ENCODE measurements around the gene DOK7.

Gene DOK7

GRCh38 chr4:3497523-3498389, 34.6 kb downstream of the DOK7 start:
- H3K9ac ChIP-seq (ENCODE audit: low read depth, low read length), result no peak overlapping the region
- H3K4me1 ChIP-seq (ENCODE audit: insufficient read depth, low read length), result no peaks in the 10 kb centered on the region
- H3K36me3 ChIP-seq (ENCODE audit: insufficient read depth, low read length), result no peaks in the 10 kb centered on the region
- no peaks in the 10 kb centered on the region for H3K9me3 ChIP-seq (ENCODE audit: control insufficient read depth, insufficient read depth, low read length)

- H3K9ac ChIP-seq (ENCODE audit: low read depth, low read length), result no peak overlapping the region
Measured at GRCh38 chr4:3498407-3498806, 35.3 kb downstream of the DOK7 start.

GRCh38 chr4:3498901-3499510, 35.9 kb downstream of the DOK7 start:
- Histone ChIP-seq H3K36me3 (ENCODE audit: insufficient read depth, low read length) (no peaks in the 10 kb centered on the region), H3K9me3 (ENCODE audit: control insufficient read depth, insufficient read depth, low read length) (no peaks in the 10 kb centered on the region), H3K9ac (ENCODE audit: low read depth, low read length) (no peak overlapping the region), H3K4me1 (ENCODE audit: insufficient read depth, low read length) (no peaks in the 10 kb centered on the region)

More at GRCh38 chr4:3498407-3498806, 35.3 kb downstream of the DOK7 start:
- H3K4me1 ChIP-seq (ENCODE audit: insufficient read depth, low read length), result no peaks in the 10 kb centered on the region
- no peaks in the 10 kb centered on the region for H3K36me3 ChIP-seq (ENCODE audit: insufficient read depth, low read length)
- no peaks in the 10 kb centered on the region for H3K9me3 ChIP-seq (ENCODE audit: control insufficient read depth, insufficient read depth, low read length)

- no peak overlapping the region for H3K9ac ChIP-seq (ENCODE audit: low read depth, low read length)
- H3K4me1 ChIP-seq (ENCODE audit: insufficient read depth, low read length), result no peaks in the 10 kb centered on the region
- H3K36me3 ChIP-seq (ENCODE audit: insufficient read depth, low read length), result no peaks in the 10 kb centered on the region
- H3K9me3 ChIP-seq (ENCODE audit: control insufficient read depth, insufficient read depth, low read length), result no peaks in the 10 kb centered on the region
Measured at GRCh38 chr4:3499710-3500109, 36.6 kb downstream of the DOK7 start.

GRCh38 chr4:3500111-3500510, 37.0 kb downstream of the DOK7 start:
- H3K36me3 ChIP-seq (ENCODE audit: insufficient read depth, low read length), result no peaks in the 10 kb centered on the region
- H3K9ac ChIP-seq (ENCODE audit: low read depth, low read length), result no peak overlapping the region
- H3K4me1 ChIP-seq (ENCODE audit: insufficient read depth, low read length), result no peaks in the 10 kb centered on the region
- no peaks in the 10 kb centered on the region for H3K9me3 ChIP-seq (ENCODE audit: control insufficient read depth, insufficient read depth, low read length)

GRCh38 chr4:3500634-3501101, 37.6 kb downstream of the DOK7 start:
- Histone ChIP-seq H3K9me3 (ENCODE audit: control insufficient read depth, insufficient read depth, low read length) (no peaks in the 10 kb centered on the region), H3K9ac (ENCODE audit: low read depth, low read length) (no peak overlapping the region), H3K36me3 (ENCODE audit: insufficient read depth, low read length) (no peaks in the 10 kb centered on the region), H3K4me1 (ENCODE audit: insufficient read depth, low read length) (no peaks in the 10 kb centered on the region)

- no peak overlapping the region for H3K9ac ChIP-seq (ENCODE audit: low read depth, low read length)
- no peaks in the 10 kb centered on the region for H3K4me1 ChIP-seq (ENCODE audit: insufficient read depth, low read length)
- H3K9me3 ChIP-seq (ENCODE audit: control insufficient read depth, insufficient read depth, low read length), result no peaks in the 10 kb centered on the region
- H3K36me3 ChIP-seq (ENCODE audit: insufficient read depth, low read length), result no peaks in the 10 kb centered on the region
Measured at GRCh38 chr4:3501126-3501824, 38.2 kb downstream of the DOK7 start.

GRCh38 chr4:3501825-3502425, 38.8 kb downstream of the DOK7 start:
- Histone ChIP-seq H3K36me3 (ENCODE audit: insufficient read depth, low read length) (no peaks in the 10 kb centered on the region), H3K9ac (ENCODE audit: low read depth, low read length) (no peak overlapping the region), H3K9me3 (ENCODE audit: control insufficient read depth, insufficient read depth, low read length) (no peaks in the 10 kb centered on the region)

GRCh38 chr4:3502941-3503936, 40.1 kb downstream of the DOK7 start:
- no peaks in the 10 kb centered on the region for H3K9me3 ChIP-seq (ENCODE audit: control insufficient read depth, insufficient read depth, low read length)
- no peaks in the 10 kb centered on the region for H3K4me1 ChIP-seq (ENCODE audit: insufficient read depth, low read length)
- 0 out of 2 replicates have a peak, but pooled peaks cover 3% of the 10 kb centered on the region for H3K36me3 ChIP-seq (ENCODE audit: insufficient read depth, low read length)
- no peak overlapping the region for H3K9ac ChIP-seq (ENCODE audit: low read depth, low read length)

More at GRCh38 chr4:3501825-3502425, 38.8 kb downstream of the DOK7 start:
- no peaks in the 10 kb centered on the region for H3K4me1 ChIP-seq (ENCODE audit: insufficient read depth, low read length)

GRCh38 chr4:3505231-3505630, 42.1 kb downstream of the DOK7 start:
- Histone ChIP-seq H3K36me3 (ENCODE audit: insufficient read depth, low read length) (peaks cover 10% of the 10 kb centered on the region), H3K9ac (ENCODE audit: low read depth, low read length) (no peak overlapping the region), H3K9me3 (ENCODE audit: control insufficient read depth, insufficient read depth, low read length) (no peaks in the 10 kb centered on the region), H3K4me1 (ENCODE audit: insufficient read depth, low read length) (no peaks in the 10 kb centered on the region)

- Histone ChIP-seq H3K4me1 (ENCODE audit: insufficient read depth, low read length) (no peaks in the 10 kb centered on the region), H3K9me3 (ENCODE audit: control insufficient read depth, insufficient read depth, low read length) (no peaks in the 10 kb centered on the region), H3K9ac (ENCODE audit: low read depth, low read length) (no peak overlapping the region), H3K36me3 (ENCODE audit: insufficient read depth, low read length) (peaks cover 24% of the 10 kb centered on the region)
Measured at GRCh38 chr4:3508542-3508941, 45.4 kb downstream of the DOK7 start.

- H3K4me1 ChIP-seq (ENCODE audit: insufficient read depth, low read length), result no peaks in the 10 kb centered on the region
- H3K36me3 ChIP-seq (ENCODE audit: insufficient read depth, low read length), result peaks cover 31% of the 10 kb centered on the region
- no peak overlapping the region for H3K9ac ChIP-seq (ENCODE audit: low read depth, low read length)
- H3K9me3 ChIP-seq (ENCODE audit: control insufficient read depth, insufficient read depth, low read length), result no peaks in the 10 kb centered on the region
Measured at GRCh38 chr4:3510481-3510880, 47.4 kb downstream of the DOK7 start.

GRCh38 chr4:3511187-3511586, 48.1 kb downstream of the DOK7 start:
- H3K4me1 ChIP-seq (ENCODE audit: insufficient read depth, low read length), result no peaks in the 10 kb centered on the region
- H3K36me3 ChIP-seq (ENCODE audit: insufficient read depth, low read length), result peaks cover 31% of the 10 kb centered on the region
- H3K9me3 ChIP-seq (ENCODE audit: control insufficient read depth, insufficient read depth, low read length), result no peaks in the 10 kb centered on the region
- H3K9ac ChIP-seq (ENCODE audit: low read depth, low read length), result no peak overlapping the region

Measured in ES-I3 (cell line).